Ectodermal cell (in vitro differentiated cells): ENCODE data around the gene SNUPN.
"Not testable (repeated sequence)": the region's sequence is repeated elsewhere in the genome, so short reads cannot be mapped to it uniquely, and the experiment has no call there.

Experiments used
- H3K27ac ChIP-seq: 2 replicates; pipeline ENCODE4 v1.7.0; 2013; ENCODE audit warnings: mild to moderate bottlenecking, low read depth, low read length; ENCODE audit not compliant: insufficient read depth, poor library complexity, severe bottlenecking
- H3K27me3 ChIP-seq: 2 replicates; pipeline ENCODE4 v1.7.0; 2013; ENCODE audit warnings: mild to moderate bottlenecking, low read length; ENCODE audit not compliant: insufficient read depth, control insufficient read depth, poor library complexity, severe bottlenecking
- H3K36me3 ChIP-seq: one replicate; pipeline ENCODE4 v1.7.0; 2013; ENCODE audit warnings: low read length; ENCODE audit not compliant: control insufficient read depth, insufficient read depth
- H3K4me1 ChIP-seq: one replicate; pipeline ENCODE4 v1.7.0; 2013; ENCODE audit warnings: low read length; ENCODE audit not compliant: control insufficient read depth, insufficient read depth
- H3K4me3 ChIP-seq: 2 replicates; pipeline ENCODE4 v1.7.0; 2013; ENCODE audit warnings: low read depth, low read length, control low read depth; ENCODE audit not compliant: insufficient read depth
- H3K9me3 ChIP-seq: 2 replicates; pipeline ENCODE4 v1.7.0; 2013; ENCODE audit warnings: mild to moderate bottlenecking, low read length, moderate library complexity; ENCODE audit not compliant: control insufficient read depth
- WGBS, 2 experiments: methylation state at CpG; one replicate each; pipeline ENCODE4 v1.1.7; 2013; ENCODE audit warnings: missing lambda C conversion rate in 2 of 2; 5-methylcytosine and 5-hydroxymethylcytosine counted together

SNUPN gene

GRCh38 chr15:75598361-75598760 lies 27.2 kb downstream of the SNUPN start:
- H3K4me1 ChIP-seq = no peaks in the 10 kb centered on the region
- H3K27ac ChIP-seq = no peak overlapping the region
- WGBS, 2 experiments = 95% methylated on average over 4 of the region's 4 CpGs
- peaks cover 5% of the 10 kb centered on the region for H3K36me3 ChIP-seq
- H3K27me3 ChIP-seq = no peaks in the 10 kb centered on the region
- H3K9me3 ChIP-seq = no peaks in the 10 kb centered on the region
- H3K4me3 ChIP-seq = no peak overlapping the region

DNA sequence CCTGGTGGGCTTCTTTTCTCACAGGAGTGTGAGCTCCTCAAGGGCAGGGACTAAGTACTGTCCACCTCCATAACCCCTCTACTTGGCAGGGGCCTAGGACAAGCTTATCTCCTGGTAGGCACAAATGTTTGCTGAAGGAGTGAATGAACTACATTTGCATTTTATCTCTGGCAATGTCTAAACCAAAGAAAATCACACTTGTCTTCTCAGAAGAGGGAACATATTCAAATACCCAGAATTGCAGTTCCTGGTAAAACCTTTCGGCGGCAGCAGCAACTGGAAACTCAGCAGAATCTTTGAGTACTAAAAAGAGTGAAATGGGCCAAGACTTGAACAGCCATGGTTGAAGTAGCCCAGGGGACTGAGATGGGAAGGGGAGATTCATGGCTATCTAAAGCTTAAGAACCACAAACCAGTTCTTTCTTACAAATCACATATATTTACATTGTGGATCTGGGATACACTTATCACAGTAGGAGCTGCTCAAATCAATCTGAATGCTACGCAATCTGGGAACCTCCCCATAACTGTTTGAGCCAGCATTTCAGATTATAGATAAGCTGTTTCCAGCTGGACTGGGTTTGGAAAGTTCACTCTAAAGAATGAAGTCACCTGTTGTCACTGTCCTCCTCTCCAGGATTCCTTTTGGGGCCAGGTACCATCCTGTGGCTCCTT lies 27.7 kb downstream of the SNUPN start:
- Histone ChIP-seq H3K4me1 (no peaks in the 10 kb centered on the region), H3K4me3 (no peak overlapping the region), H3K9me3 (no peaks in the 10 kb centered on the region), H3K27ac (no peak overlapping the region), H3K27me3 (no peaks in the 10 kb centered on the region), H3K36me3 (peaks cover 5% of the 10 kb centered on the region)
- 86 to 96% methylated on average over 3 of the region's 3 CpGs for WGBS, 2 experiments

DNA sequence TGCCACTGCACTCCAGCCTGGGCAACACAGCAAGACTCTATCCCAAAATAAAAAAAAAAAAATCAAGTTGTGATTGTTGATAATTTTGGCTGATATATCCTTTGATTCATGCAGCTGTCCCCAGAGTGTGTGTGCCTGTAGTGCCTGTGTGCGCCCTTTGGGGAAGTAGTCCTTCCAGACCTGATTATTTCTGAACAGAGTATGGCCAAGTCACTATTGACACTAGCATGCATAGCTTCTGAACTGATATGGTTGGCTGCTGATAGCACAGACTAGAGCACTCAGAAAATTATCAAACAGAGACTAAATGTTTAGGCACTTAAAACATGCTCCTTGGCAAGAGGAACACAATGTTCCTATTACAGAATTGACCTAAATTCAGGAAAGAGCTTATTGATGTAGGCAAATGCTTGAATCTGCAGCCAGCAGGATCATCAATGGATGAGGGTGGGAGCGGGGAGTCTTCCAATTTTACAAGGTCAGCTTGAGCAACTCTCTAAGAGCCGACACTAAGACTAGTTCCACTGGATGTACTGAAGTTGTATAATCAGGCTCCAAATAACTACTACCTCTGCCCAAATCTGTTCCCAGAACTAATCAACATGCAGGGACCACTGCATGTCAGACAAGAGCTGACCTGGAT lies 28.7 kb downstream of the SNUPN start:
- Histone ChIP-seq H3K4me1 (no peaks in the 10 kb centered on the region), H3K27me3 (no peaks in the 10 kb centered on the region), H3K36me3 (peaks cover 5% of the 10 kb centered on the region), H3K9me3 (no peaks in the 10 kb centered on the region), H3K27ac (no peak overlapping the region), H3K4me3 (no peak overlapping the region)
- 95% methylated on average over 3 of the region's 3 CpGs for WGBS, 2 experiments

GRCh38 chr15:75594276-75594675 lies 31.2 kb downstream of the SNUPN start:
- Histone ChIP-seq H3K9me3 (no peaks in the 10 kb centered on the region), H3K4me3 (no peak overlapping the region), H3K27ac (no peak overlapping the region), H3K27me3 (no peaks in the 10 kb centered on the region), H3K36me3 (peaks cover 5% of the 10 kb centered on the region), H3K4me1 (no peaks in the 10 kb centered on the region)
- WGBS, 2 experiments = 91 to 93% methylated on average over 9 of the region's 9 CpGs

DNA sequence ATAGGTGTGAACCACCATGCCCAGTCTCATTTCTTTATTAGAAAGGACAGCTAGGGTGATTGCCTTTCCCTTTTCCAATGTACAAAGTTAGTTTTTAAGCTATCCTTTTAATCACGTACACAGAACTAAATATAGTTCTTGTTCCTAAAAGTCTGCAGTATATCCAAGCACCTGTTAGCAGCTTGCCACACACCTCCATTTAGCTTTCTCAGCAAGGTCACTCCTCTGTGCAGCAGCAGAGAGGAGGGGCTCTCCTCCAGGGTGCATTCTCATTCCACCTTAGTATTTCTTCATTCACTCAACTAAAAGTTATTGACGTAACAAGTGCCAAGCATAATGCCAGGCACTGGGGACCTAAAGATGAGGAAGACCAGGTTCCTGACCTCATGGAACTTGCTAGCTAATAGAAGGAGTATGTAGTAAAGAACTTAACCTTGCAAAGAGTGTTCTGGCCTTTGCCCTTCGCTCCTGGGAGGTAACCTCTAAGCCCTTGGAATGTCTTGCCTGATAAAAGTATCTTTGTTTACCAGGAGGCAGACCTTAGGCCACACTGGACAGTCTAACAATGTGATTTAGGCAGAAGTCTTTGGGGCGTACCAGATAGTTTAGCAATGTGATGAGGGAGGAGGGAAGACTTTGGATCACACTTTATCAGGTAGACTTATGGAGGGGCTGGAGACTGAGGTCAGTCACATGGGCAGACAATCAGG lies 33.7 kb downstream of the SNUPN start:
- H3K4me1 ChIP-seq = no peaks in the 10 kb centered on the region
- H3K9me3 ChIP-seq = no peaks in the 10 kb centered on the region
- no peaks in the 10 kb centered on the region for H3K27me3 ChIP-seq
- 94 to 95% methylated on average over 4 of the region's 4 CpGs for WGBS, 2 experiments
- peaks cover 5% of the 10 kb centered on the region for H3K36me3 ChIP-seq
- H3K27ac ChIP-seq = no peak overlapping the region
- no peak overlapping the region for H3K4me3 ChIP-seq

- Histone ChIP-seq H3K36me3 (no peaks in the 10 kb centered on the region), H3K27me3 (no peaks in the 10 kb centered on the region), H3K9me3 (no peaks in the 10 kb centered on the region), H3K4me3 (no peak overlapping the region), H3K27ac (no peak overlapping the region), H3K4me1 (no peaks in the 10 kb centered on the region)
- 94 to 100% methylated on average over 1 of the region's 2 CpGs for WGBS, 2 experiments
Observed at GRCh38 chr15:75590239-75590638, 35.3 kb downstream of the SNUPN start.

DNA sequence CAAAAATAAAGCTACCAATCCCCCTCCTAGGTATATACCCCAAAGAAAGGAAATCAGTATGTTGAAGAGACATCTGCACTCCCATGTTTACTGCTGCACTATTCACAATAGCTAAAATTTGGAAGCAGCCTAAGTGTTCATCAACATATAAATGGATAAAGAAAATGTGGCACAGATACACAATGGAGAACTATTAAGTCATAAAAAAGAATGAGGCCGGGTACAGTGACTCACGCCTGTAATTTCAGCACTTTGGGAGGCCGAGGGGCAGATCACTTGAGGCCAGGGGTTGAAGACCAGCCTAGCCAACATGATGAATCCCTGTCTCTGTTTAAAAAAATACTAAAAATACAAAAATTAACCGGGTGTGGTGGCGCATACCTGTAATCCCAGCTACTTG lies 36.5 kb downstream of the SNUPN start:
- no peaks in the 10 kb centered on the region for H3K4me1 ChIP-seq
- H3K9me3 ChIP-seq = no peaks in the 10 kb centered on the region
- 92% methylated on average over 5 of the region's 5 CpGs for WGBS, 2 experiments
- H3K27ac ChIP-seq = no peak overlapping the region
- no peaks in the 10 kb centered on the region for H3K36me3 ChIP-seq
- no peak overlapping the region for H3K4me3 ChIP-seq
- H3K27me3 ChIP-seq = no peaks in the 10 kb centered on the region

- H3K4me1 ChIP-seq, H3K27me3 ChIP-seq, H3K9me3 ChIP-seq, H3K4me3 ChIP-seq, H3K27ac ChIP-seq, H3K36me3 ChIP-seq: not testable (repeated sequence)
- 93 to 99% methylated on average over 3 to 4 of the region's 5 CpGs for WGBS, 2 experiments
Observed at GRCh38 chr15:75586422-75586821, 39.1 kb downstream of the SNUPN start.

- Histone ChIP-seq H3K27ac (no peak overlapping the region), H3K4me3 (no peak overlapping the region), H3K9me3 (no peaks in the 10 kb centered on the region), H3K27me3 (no peaks in the 10 kb centered on the region), H3K36me3 (no peaks in the 10 kb centered on the region), H3K4me1 (no peaks in the 10 kb centered on the region)
- 78 to 84% methylated on average over 4 of the region's 4 CpGs for WGBS, 2 experiments
Observed at GRCh38 chr15:75584121-75584520, 41.4 kb downstream of the SNUPN start.

DNA sequence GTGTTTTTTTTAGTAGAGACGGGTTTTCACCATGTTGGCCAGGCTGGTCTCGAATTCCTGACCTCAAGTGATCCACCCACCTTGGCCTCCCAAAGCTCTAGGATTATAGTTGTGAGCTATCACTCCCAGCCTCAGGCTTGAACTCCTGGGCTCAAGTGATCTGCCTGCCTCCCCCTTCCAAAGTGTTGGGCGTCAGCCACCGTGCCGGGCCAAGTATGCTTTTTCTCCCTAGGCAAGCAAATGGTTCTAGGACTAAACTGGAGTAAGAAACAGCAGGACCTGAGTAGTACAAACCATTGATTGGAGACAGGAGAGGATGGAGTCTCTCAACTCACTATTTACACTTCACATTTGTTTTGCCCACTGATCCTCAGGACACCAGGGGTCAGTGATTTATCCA lies 41.8 kb downstream of the SNUPN start:
- Histone ChIP-seq H3K27ac (no peak overlapping the region), H3K36me3 (no peaks in the 10 kb centered on the region), H3K4me3 (no peak overlapping the region), H3K27me3 (no peaks in the 10 kb centered on the region), H3K9me3 (no peaks in the 10 kb centered on the region), H3K4me1 (no peaks in the 10 kb centered on the region)
- WGBS, 2 experiments = 83 to 89% methylated on average over 5 of the region's 5 CpGs
